Activated T-cell treated with anti-CD3 and anti-CD28 coated beads, Interleukin-2, amount 50 U/mL, for 4 hours (primary cell): ENCODE measurements around the gene RBBP6. TPM values are rescaled to one million over a fixed set of nuclear protein-coding genes. Genes with fewer than 3 reads are reported as not detected.
"Not testable (repeated sequence)": the region's sequence is repeated elsewhere in the genome, so short reads cannot be mapped to it uniquely, and the experiment has no call there.

ENCODE experiments used
- ATAC-seq, 2 donors: fragments of 200-7000 bp; cut with Tn5 transposase; one replicate each; pipeline ENCODE4 v1.10.0; 2021
- DNase-seq: peaks from one replicate; pipeline ENCODE4 v3.0.0-alpha.2; 2020
- H3K27me3 Mint-ChIP-seq: one replicate; pipeline ENCODE4 v1.8.0; 2021; ENCODE audit warnings: low read depth, mixed read lengths
- H3K36me3 Mint-ChIP-seq: one replicate; pipeline ENCODE4 v1.8.0; 2022; ENCODE audit warnings: mixed read lengths; ENCODE audit not compliant: insufficient read depth
- H3K4me1 Mint-ChIP-seq: one replicate; pipeline ENCODE4 v1.8.0; 2021; ENCODE audit warnings: low read depth, mixed read lengths
- H3K4me3 Mint-ChIP-seq: one replicate; pipeline ENCODE4 v1.8.0; 2021; ENCODE audit warnings: mild to moderate bottlenecking, moderate library complexity, mixed read lengths
- H3K9me3 Mint-ChIP-seq: one replicate; pipeline ENCODE4 v1.8.0; 2021; ENCODE audit warnings: mixed read lengths
- total RNA-seq, 3 donors: library from RNA; stranded (reverse); gene quantifications; one replicate each; pipeline ENCODE4 v1.2.1, GENCODE V29; 2021

Gene RBBP6
- total RNA-seq, 3 donors from 2014 or later, result 61.8 to 74.9 (median 73.9) TPM

- H3K9me3 Mint-ChIP-seq, result peaks cover 39% of the 10 kb centered on the region
These were observed 29.0 kb downstream of the RBBP6 start for GRCh38 chr16:24568392-24568791.

DNA sequence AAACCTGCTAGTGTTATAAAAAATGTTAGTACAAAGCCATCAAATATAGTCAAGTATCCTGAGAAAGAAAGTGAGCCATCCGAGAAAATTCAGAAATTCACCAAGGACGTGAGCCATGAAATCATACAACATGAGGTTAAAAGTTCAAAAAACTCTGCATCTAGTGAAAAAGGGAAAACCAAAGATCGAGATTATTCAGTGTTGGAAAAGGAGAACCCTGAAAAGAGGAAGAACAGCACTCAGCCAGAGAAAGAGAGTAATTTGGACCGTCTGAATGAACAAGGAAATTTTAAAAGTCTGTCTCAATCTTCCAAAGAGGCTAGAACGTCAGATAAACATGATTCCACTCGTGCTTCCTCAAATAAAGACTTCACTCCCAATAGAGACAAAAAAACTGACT is 31.7 kb downstream of the RBBP6 start:
- Mint-ChIP-seq H3K27me3 (no peaks in the 10 kb centered on the region), H3K36me3 (peaks cover 52% of the 10 kb centered on the region), H3K4me3 (no peak overlapping the region), H3K9me3 (peaks cover 40% of the 10 kb centered on the region), H3K4me1 (peaks cover 3% of the 10 kb centered on the region)
- ATAC-seq, result no peak
- no peak for DNase-seq

More at GRCh38 chr16:24568392-24568791, 29.0 kb downstream of the RBBP6 start:
- no peak for ATAC-seq
- Mint-ChIP-seq H3K4me1 (peaks cover 3% of the 10 kb centered on the region), H3K36me3 (peaks cover 58% of the 10 kb centered on the region), H3K4me3 (no peak overlapping the region), H3K27me3 (no peaks in the 10 kb centered on the region)
- no peak for DNase-seq

GRCh38 chr16:24572069-24572468 is 32.7 kb downstream of the RBBP6 start:
- ATAC-seq (no peak), DNase-seq (no peak)
- H3K27me3 Mint-ChIP-seq, result no peaks in the 10 kb centered on the region
- peaks cover 40% of the 10 kb centered on the region for H3K9me3 Mint-ChIP-seq
- peaks cover 50% of the 10 kb centered on the region for H3K36me3 Mint-ChIP-seq
- no peak overlapping the region for H3K4me3 Mint-ChIP-seq
- peaks cover 3% of the 10 kb centered on the region for H3K4me1 Mint-ChIP-seq

DNA sequence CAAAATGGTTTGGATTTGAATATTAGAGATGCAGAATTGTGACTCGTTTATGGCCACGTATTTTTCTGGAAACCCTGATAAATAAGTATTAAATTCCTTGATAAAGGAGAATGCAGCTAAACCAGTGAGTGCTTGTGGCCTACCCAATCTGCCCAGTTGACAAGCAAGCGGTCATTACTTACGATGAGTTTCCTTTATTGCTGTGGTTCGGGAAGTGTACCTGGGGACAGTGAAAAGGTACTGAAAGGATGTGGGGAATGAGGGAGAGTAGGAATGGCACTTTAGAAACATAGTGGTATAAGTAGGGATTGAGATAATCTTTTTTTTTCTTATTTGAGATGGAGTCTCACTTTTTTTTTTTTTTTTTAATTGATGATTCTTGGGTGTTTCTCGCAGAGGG is 33.8 kb downstream of the RBBP6 start:
- Mint-ChIP-seq H3K9me3 (peaks cover 40% of the 10 kb centered on the region), H3K36me3 (peaks cover 39% of the 10 kb centered on the region)

DNA sequence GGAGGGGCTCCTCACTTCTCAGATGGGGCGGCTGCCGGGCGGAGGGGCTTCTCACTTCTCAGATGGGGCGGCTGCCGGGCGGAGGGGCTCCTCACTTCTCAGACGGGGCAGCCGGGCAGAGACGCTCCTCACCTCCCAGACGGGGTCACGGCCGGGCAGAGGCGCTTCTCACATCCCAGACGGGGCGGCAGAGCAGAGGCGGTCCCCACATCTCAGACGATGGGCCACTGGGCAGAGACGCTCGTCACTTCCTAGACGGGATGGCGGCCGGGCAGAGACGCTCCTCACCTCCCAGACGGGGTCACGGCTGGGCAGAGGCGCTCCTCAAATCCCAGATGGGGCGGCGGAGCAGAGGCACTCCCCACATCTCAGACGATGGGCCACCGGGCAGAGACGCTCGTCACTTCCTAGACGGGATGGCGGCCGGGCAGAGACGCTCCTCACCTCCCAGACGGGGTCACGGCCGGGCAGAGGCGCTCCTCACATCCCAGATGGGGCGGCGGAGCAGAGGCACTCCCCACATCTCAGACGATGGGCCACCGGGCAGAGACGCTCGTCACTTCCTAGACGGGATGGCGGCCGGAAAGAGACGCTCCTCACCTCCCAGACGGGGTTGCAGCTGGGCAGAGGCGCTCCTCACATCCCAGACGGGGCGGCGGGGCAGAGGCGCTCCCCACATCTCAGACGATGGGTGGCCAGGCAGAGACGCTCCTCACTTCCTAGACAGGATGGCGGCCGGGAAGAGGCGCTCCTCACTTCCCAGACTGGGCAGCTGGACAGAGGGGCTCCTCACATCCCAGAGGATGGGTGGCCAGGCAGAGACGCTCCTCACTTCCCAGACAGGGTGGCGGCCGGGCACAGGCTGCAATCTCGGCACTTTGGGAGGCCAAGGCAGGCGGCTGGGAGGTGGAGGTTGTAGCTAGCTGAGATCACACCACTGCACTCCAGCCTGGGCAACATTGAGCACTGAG is 35.4 kb downstream of the RBBP6 start:
- DNase-seq, H3K27me3 Mint-ChIP-seq, H3K4me1 Mint-ChIP-seq, H3K4me3 Mint-ChIP-seq, ATAC-seq: not testable (repeated sequence)
- Mint-ChIP-seq H3K36me3 (peaks cover 23% of the 10 kb centered on the region), H3K9me3 (peaks cover 32% of the 10 kb centered on the region)

More for the DNA sequence above, 33.8 kb downstream of the RBBP6 start:
- H3K4me1 Mint-ChIP-seq, result peaks cover 3% of the 10 kb centered on the region
- H3K4me3 Mint-ChIP-seq, result no peak overlapping the region
- H3K27me3 Mint-ChIP-seq, result no peaks in the 10 kb centered on the region
- DNase-seq, result no peak
- ATAC-seq, result no peak

DNA sequence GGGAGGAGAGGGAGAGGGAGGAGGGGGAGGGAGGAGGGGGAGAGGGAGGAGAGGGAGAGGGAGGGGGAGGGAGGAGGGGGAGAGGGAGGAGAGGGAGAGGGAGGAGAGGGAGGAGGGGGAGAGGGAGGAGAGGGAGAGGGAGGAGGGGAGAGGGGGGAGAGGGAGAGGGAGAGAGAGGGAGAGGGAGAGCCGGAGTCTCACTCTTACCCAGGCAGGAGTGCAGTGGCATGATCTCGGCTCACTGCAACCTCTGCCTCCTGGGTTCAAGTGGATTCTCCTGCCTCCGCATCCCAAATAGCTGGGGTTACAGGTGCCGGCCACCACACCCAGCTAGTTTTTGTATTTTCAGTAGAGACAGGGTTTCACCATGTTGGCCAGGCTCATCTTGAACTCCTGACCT is 36.4 kb downstream of the RBBP6 start:
- H3K27me3 Mint-ChIP-seq, ATAC-seq, H3K4me1 Mint-ChIP-seq, DNase-seq, H3K4me3 Mint-ChIP-seq: not testable (repeated sequence)
- Mint-ChIP-seq H3K9me3 (peaks cover 22% of the 10 kb centered on the region), H3K36me3 (peaks cover 14% of the 10 kb centered on the region)

DNA sequence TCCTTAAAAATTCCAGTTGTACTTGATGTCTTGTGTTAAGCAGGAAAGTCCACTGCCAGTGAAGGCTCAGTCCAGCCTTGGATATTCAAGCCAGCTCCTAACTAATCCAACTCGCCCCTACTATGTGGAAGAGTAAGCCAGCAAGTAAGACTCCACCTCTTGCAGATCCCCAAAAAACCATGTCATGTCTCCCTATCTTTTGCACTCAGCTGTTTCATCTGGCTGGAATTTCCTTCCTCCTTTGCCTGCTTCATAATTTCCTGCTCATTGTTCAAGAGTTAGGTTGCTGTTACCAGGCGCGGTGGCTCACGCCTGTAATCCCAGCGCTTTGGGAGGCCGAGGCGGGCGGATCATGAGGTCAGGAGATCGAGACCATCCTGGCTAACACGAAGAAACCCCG is 37.8 kb downstream of the RBBP6 start:
- Mint-ChIP-seq H3K4me3 (no peak overlapping the region), H3K27me3 (no peaks in the 10 kb centered on the region), H3K36me3 (peaks cover 1% of the 10 kb centered on the region), H3K4me1 (peaks cover under 1% of the 10 kb centered on the region), H3K9me3 (peaks cover 9% of the 10 kb centered on the region)
- ATAC-seq (no peak), DNase-seq (no peak)

DNA sequence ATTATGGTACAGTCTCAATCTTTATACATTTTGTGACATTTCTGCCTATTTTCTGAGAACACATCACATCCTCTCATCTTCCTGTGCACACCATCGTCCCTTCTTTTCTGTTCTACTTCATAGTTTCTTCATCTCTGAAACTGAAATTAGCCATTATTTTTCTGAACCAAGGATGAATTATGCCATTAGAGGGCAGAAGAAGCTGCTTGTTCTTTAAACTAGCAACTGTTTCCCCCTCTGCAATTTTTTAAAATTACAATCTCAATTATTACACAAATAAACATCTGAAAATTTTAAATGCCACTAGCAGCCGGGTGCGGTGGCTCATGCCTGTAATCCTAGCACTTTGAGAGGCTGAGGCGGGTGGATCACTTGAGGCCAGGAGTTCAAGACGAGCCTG is 41.3 kb downstream of the RBBP6 start:
- DNase-seq (no peak), ATAC-seq (no peak)
- Mint-ChIP-seq H3K36me3 (no peaks in the 10 kb centered on the region), H3K4me1 (peaks cover 3% of the 10 kb centered on the region), H3K9me3 (no peaks in the 10 kb centered on the region), H3K27me3 (peaks cover 6% of the 10 kb centered on the region), H3K4me3 (no peak overlapping the region)

GRCh38 chr16:24583494-24583893 is 44.1 kb downstream of the RBBP6 start:
- peaks cover 4% of the 10 kb centered on the region for H3K4me1 Mint-ChIP-seq
- DNase-seq (no peak), ATAC-seq (no peak)
- peaks cover 7% of the 10 kb centered on the region for H3K27me3 Mint-ChIP-seq
- no peaks in the 10 kb centered on the region for H3K36me3 Mint-ChIP-seq
- no peaks in the 10 kb centered on the region for H3K9me3 Mint-ChIP-seq
- H3K4me3 Mint-ChIP-seq, result no peak overlapping the region

DNA sequence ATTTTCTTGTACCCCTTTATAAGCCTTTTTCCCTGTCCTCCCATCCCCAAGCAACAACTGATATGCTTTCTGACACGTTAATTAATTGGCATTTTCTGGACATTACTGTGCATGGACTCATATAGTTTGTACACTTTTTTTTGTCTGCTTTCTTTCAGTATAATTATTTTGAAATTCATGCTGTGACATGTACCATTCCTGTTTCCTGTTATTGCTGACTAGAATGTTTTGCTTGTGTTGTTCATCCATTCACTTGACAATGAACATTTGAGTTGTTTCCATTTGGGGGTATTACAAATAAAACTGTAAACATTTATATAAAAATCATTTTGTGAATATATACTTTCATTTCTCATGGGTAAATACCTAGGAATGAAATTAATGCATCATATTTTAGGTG is 50.6 kb downstream of the RBBP6 start:
- Mint-ChIP-seq H3K4me1 (peaks cover 4% of the 10 kb centered on the region), H3K4me3 (no peak overlapping the region), H3K9me3 (no peaks in the 10 kb centered on the region), H3K27me3 (peaks cover 12% of the 10 kb centered on the region), H3K36me3 (no peaks in the 10 kb centered on the region)
- no peak for DNase-seq
- no peak for ATAC-seq

DNA sequence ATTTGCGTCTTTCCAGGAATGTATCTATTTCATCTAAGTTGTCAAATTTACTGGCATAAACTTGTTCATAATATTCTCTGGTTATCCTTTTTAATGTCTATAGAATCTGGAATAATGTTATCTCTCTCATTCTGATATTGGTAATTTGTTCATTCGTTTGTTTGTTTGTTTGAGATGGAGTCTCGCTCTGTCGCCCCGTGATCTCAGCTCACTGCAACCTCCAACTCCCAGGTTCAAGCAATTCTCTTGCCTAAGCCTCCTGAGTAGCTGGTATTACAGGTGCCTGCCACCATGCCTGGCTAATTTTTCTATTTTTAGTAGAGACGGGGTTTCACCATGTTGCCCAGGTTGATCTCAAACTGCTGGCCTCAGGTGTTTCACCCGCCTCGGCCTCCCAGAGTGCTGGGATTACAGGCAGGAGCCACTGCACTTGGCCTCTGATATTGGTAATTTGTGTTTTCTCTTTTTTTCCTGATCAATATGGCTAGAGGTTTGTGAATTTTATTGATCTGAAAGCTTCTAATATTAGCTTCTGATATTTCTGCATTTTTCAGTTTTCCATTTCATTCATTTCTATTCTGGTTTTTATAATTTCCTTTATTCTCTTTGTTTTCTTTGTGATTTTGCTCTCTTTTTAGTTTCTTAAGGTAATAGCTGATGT is 59.5 kb downstream of the RBBP6 start:
- no peaks in the 10 kb centered on the region for H3K4me1 Mint-ChIP-seq
- no peaks in the 10 kb centered on the region for H3K36me3 Mint-ChIP-seq
- H3K9me3 Mint-ChIP-seq, result no peaks in the 10 kb centered on the region
- H3K27me3 Mint-ChIP-seq, result peaks cover 14% of the 10 kb centered on the region
- ATAC-seq (no peak), DNase-seq (no peak)
- no peak overlapping the region for H3K4me3 Mint-ChIP-seq

- Mint-ChIP-seq H3K27me3 (peaks cover 54% of the 10 kb centered on the region), H3K4me3 (peak overlapping the region; percentile 29), H3K4me1 (peaks cover 13% of the 10 kb centered on the region), H3K9me3 (peaks cover 1% of the 10 kb centered on the region), H3K36me3 (no peaks in the 10 kb centered on the region)
- DNase-seq (no peak), ATAC-seq (peak in 1 of 2 donors; percentile 10)
These were observed 70.0 kb downstream of the RBBP6 start for GRCh38 chr16:24609417-24609739.

DNA sequence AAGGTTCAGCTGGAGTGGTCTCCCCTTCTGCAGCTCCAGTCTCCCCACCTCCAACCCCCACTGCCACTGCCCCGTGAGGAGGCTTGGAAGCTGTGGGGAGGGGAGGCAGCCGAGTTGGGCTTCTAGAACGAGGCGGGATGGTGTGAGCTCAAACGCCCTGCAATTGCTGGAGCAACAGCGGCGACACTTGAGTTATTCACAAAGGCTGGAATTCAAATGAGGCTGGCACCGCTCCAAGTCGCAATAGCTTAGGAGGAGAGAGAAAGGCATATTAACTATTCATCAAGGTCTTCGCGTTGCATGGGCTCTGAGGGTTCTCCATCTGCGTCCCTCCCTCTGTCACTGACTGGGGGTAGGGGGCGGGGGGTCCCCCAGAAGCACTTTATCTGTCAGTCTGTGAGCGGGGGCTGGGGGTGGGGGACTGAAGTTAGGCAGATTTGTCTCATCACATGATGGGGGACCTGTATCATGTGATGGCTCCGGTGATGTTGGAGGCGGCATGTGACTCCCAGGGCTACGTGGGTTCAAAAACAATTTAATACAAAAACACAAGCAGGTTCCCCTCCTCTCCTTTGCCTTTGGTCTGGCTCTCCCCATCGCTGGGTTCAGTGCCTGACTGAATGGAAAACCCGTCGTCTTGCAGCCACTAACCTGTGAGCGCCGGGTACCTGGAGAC is 70.5 kb downstream of the RBBP6 start:
- no peaks in the 10 kb centered on the region for H3K9me3 Mint-ChIP-seq
- H3K36me3 Mint-ChIP-seq, result no peaks in the 10 kb centered on the region
- H3K27me3 Mint-ChIP-seq, result peaks cover 55% of the 10 kb centered on the region
- H3K4me1 Mint-ChIP-seq, result peaks cover 13% of the 10 kb centered on the region
- ATAC-seq (peak; percentile 25 to 40), DNase-seq (no peak)
- peak overlapping the region; percentile 29 for H3K4me3 Mint-ChIP-seq

GRCh38 chr16:24610416-24610755 is 71.0 kb downstream of the RBBP6 start:
- Mint-ChIP-seq H3K4me1 (peaks cover 13% of the 10 kb centered on the region), H3K9me3 (no peaks in the 10 kb centered on the region), H3K27me3 (peaks cover 55% of the 10 kb centered on the region), H3K4me3 (peak overlapping the region; percentile 29), H3K36me3 (no peaks in the 10 kb centered on the region)
- no peak for DNase-seq
- peak; percentile 46 to 48 for ATAC-seq
